Suprapubic skin (tissue), 4 donors: Measurements from ENCODE around the gene KCNJ2. TPM values are rescaled to one million over a fixed set of nuclear protein-coding genes. Genes with fewer than 3 reads are reported as not detected.

Source experiments
- DNase-seq, 2 donors: peaks; one replicate each; pipeline ENCODE4 v3.0.0-alpha.2; 2019; ENCODE audit warnings: low spot score in 2 of 2
- H3K27ac ChIP-seq: fragments of 200-600 bp; sonication (generic); one replicate; pipeline ENCODE4 v1.5.1; 2019
- H3K27me3 ChIP-seq: fragments of 200-600 bp; sonication (generic); one replicate; pipeline ENCODE4 v1.5.1; 2019
- H3K36me3 ChIP-seq: fragments of 200-600 bp; sonication (generic); one replicate; pipeline ENCODE4 v1.5.1; 2019
- H3K4me1 ChIP-seq: fragments of 200-600 bp; sonication (generic); one replicate; pipeline ENCODE4 v1.5.1; 2019
- H3K4me3 ChIP-seq: fragments of 200-600 bp; sonication (generic); one replicate; pipeline ENCODE4 v1.5.1; 2019; ENCODE audit warnings: mild to moderate bottlenecking
- H3K9me3 ChIP-seq: fragments of 200-600 bp; sonication (generic); one replicate; pipeline ENCODE4 v1.5.1; 2019
- EP300 ChIP-seq: sonication (generic); formaldehyde crosslinking; IDR thresholded peaks from one replicate; pipeline ENCODE4 v1.6.1; 2017; ENCODE audit warnings: antibody characterized with exemption
- POLR2A ChIP-seq, 2 donors: fragments of 450-650 bp; IDR thresholded peaks; one replicate each; pipeline ENCODE4 v1.6.1; 2017; ENCODE audit warnings: antibody characterized with exemption in 2 of 2, mild to moderate bottlenecking in 2 of 2, moderate library complexity in 2 of 2
- POLR2AphosphoS5 ChIP-seq, 3 donors: sonication (generic); formaldehyde crosslinking; IDR thresholded peaks; one replicate each; pipeline ENCODE4 v1.6.1; 2017; ENCODE audit warnings: antibody characterized with exemption in 3 of 3
- WGBS: methylation state at CpG from one replicate; pipeline ENCODE4 v1.1.5; 2018; 5-methylcytosine and 5-hydroxymethylcytosine counted together
- total RNA-seq, 4 donors: library from RNA; depleted of rRNA; stranded (reverse); fragments of >200 nt; gene quantifications; one replicate each; pipeline ENCODE4 v1.1.0, GENCODE V29; 2016
- TF ChIP-seq, protein P1 (sequence below), 2 donors: fragments of 200-600 bp in 1 of 2; fragments of 450-650 bp in 1 of 2; sonication (generic) in 1 of 2; IDR thresholded peaks; one replicate each; pipeline ENCODE4 v1.5.1; 2016 to 2019; ENCODE audit warnings: antibody characterized with exemption in 2 of 2, mild to moderate bottlenecking in 1 of 2, moderate library complexity in 1 of 2

KCNJ2 gene
- total RNA-seq, 4 donors from 2014 or later: 5.5 to 15.7 (median 7.9) TPM

GRCh38 chr17:70139449-70139993 is 29.8 kb upstream of the KCNJ2 start:
- peak overlapping the region; percentile 81 for H3K27ac ChIP-seq
- H3K36me3 ChIP-seq: no peaks in the 10 kb centered on the region
- no peaks in the 10 kb centered on the region for H3K27me3 ChIP-seq
- WGBS: 39% methylated on average over 3 of the region's 3 CpGs
- no peaks in the 10 kb centered on the region for H3K9me3 ChIP-seq
- no peak for DNase-seq
- H3K4me1 ChIP-seq: peaks cover 43% of the 10 kb centered on the region
- H3K4me3 ChIP-seq: no peak overlapping the region
- TF ChIP-seq EP300: no peak
- no peak for TF ChIP-seq POLR2AphosphoS5 (IDR thresholded peaks at IDR 0.05)
- TF ChIP-seq, protein P1, sequence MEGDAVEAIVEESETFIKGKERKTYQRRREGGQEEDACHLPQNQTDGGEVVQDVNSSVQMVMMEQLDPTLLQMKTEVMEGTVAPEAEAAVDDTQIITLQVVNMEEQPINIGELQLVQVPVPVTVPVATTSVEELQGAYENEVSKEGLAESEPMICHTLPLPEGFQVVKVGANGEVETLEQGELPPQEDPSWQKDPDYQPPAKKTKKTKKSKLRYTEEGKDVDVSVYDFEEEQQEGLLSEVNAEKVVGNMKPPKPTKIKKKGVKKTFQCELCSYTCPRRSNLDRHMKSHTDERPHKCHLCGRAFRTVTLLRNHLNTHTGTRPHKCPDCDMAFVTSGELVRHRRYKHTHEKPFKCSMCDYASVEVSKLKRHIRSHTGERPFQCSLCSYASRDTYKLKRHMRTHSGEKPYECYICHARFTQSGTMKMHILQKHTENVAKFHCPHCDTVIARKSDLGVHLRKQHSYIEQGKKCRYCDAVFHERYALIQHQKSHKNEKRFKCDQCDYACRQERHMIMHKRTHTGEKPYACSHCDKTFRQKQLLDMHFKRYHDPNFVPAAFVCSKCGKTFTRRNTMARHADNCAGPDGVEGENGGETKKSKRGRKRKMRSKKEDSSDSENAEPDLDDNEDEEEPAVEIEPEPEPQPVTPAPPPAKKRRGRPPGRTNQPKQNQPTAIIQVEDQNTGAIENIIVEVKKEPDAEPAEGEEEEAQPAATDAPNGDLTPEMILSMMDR (IDR thresholded peaks at IDR 0.05): no peak
- TF ChIP-seq POLR2A (IDR thresholded peaks at IDR 0.05): no peak

DNA sequence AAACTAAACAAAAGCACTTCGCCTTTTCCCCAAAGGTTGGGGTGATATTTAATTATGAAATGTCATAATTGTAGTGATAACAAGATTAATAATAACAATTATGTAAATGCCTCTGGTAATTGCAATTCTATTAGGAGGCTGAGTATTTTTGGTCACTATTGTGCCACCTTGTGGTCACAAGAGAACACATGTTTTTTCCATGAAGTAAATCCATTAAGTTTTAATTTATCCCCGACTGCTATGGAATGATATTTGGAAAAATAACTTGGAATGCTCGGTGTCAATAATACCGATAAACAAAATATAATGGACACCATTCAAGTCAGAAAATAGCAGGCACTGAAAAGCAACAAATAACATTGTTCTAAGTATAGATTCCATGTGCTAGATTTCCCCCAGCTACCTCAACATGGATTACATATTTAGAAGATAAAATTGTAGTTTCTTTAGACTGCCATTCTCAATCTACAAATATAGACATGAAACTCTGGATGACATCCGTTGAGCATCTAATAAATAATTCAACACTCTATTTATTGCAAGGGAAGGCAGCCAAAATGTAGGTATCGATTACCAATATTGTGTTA is 25.0 kb upstream of the KCNJ2 start:
- TF ChIP-seq EP300: no peak
- TF ChIP-seq, protein P1 (IDR thresholded peaks at IDR 0.05): peak; percentile 46 to 72
- TF ChIP-seq POLR2A (IDR thresholded peaks at IDR 0.05): no peak
- Histone ChIP-seq H3K27me3 (no peaks in the 10 kb centered on the region), H3K9me3 (no peaks in the 10 kb centered on the region), H3K36me3 (no peaks in the 10 kb centered on the region), H3K4me1 (peaks cover 10% of the 10 kb centered on the region), H3K27ac (no peak overlapping the region), H3K4me3 (no peak overlapping the region)
- DNase-seq: no peak
- WGBS: 19% methylated on average over 6 of the region's 6 CpGs

- Histone ChIP-seq H3K4me3 (no peak overlapping the region), H3K4me1 (no peaks in the 10 kb centered on the region), H3K9me3 (no peaks in the 10 kb centered on the region), H3K36me3 (no peaks in the 10 kb centered on the region), H3K27ac (no peak overlapping the region), H3K27me3 (peaks cover under 1% of the 10 kb centered on the region)
- DNase-seq: no peak
- WGBS: 92% methylated on average over 3 of the region's 3 CpGs
- no peak for TF ChIP-seq POLR2AphosphoS5 (IDR thresholded peaks at IDR 0.05)
- TF ChIP-seq POLR2A (IDR thresholded peaks at IDR 0.05): no peak
Measured at GRCh38 chr17:70153210-70153609, 16.1 kb upstream of the KCNJ2 start.

DNA sequence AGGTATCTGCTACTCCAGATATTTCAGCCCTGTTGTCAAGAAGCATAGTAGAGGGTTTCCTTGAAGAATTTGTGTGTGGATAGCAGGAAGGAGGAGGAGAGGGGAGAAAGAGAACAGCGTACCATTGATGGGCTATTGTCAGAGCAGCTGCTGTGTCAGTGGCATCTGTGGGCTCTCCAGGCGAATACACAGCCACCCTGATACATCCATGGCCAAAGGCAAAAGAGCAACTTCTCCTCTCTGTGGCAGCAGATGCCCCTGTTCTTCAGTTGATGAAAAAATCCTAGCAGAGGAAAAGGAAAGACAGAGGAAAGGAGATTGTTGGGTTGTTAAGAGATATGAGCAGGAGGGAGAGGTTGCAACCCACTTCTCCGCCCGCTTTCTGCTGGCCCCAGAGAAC is 12.2 kb upstream of the KCNJ2 start:
- no peak for DNase-seq
- no peak overlapping the region for H3K4me3 ChIP-seq
- H3K4me1 ChIP-seq: no peaks in the 10 kb centered on the region
- WGBS: 90% methylated on average over 4 of the region's 4 CpGs
- no peak overlapping the region for H3K27ac ChIP-seq
- no peak for TF ChIP-seq EP300
- TF ChIP-seq POLR2A (IDR thresholded peaks at IDR 0.05): no peak
- TF ChIP-seq POLR2AphosphoS5 (IDR thresholded peaks at IDR 0.05): no peak
- TF ChIP-seq, protein P1 (IDR thresholded peaks at IDR 0.05): no peak
- peaks cover 3% of the 10 kb centered on the region for H3K27me3 ChIP-seq
- H3K9me3 ChIP-seq: no peaks in the 10 kb centered on the region
- H3K36me3 ChIP-seq: no peaks in the 10 kb centered on the region

DNA sequence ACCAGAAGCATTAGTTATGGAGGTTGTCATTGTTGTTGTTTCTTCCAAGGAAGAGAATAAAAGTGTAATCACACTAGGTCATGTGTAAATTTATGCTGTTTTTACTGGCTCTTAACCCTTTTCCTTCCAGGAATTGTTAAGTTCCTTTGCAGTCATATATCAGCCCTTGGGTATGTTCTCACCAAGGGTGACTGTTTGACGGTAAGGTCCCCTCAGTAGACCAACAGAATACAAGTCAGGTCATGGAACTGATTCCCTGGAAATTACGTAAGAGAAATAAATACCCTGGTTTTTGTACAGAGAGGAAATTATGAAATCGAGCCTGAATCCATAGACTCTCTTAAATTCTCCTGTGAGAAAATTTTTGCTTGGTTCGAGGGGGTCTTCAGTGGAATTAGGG is 11.2 kb upstream of the KCNJ2 start:
- Histone ChIP-seq H3K9me3 (no peaks in the 10 kb centered on the region), H3K27ac (no peak overlapping the region), H3K4me3 (no peak overlapping the region), H3K27me3 (peaks cover 3% of the 10 kb centered on the region), H3K36me3 (no peaks in the 10 kb centered on the region), H3K4me1 (no peaks in the 10 kb centered on the region)
- no peak for DNase-seq
- 81% methylated on average over 4 of the region's 4 CpGs for WGBS
- TF ChIP-seq POLR2A (IDR thresholded peaks at IDR 0.05): no peak
- TF ChIP-seq, protein P1 (IDR thresholded peaks at IDR 0.05): no peak
- TF ChIP-seq POLR2AphosphoS5 (IDR thresholded peaks at IDR 0.05): no peak
- TF ChIP-seq EP300: no peak
